HCT116 (cell line): ENCODE measurements around the gene FAF2. TPM values are rescaled to one million over a fixed set of nuclear protein-coding genes. Genes with fewer than 3 reads are reported as not detected.

Experiments used
- ATAC-seq: fragments of 200-7000 bp; cut with Tn5 transposase; 2 replicates; pipeline ENCODE4 v1.9.1; 2020; ENCODE audit warnings: mild to moderate bottlenecking, moderate library complexity
- BruUV-seq: library from RNA; stranded (reverse); fragments of 400-500 nt; replicated peaks from 2 replicates; lab custom pipeline; 2021; lab: Mats Ljungman, UMichigan
- CTCF ChIA-PET: fragments of 300-600 bp; sonication (Branson Sonifier 250); formaldehyde crosslinking; loops from one replicate; lab custom pipeline; 2021; ENCODE audit warnings: antibody characterized with exemption; lab: Charles Lee
- POLR2A ChIA-PET: fragments of 300-600, 350-600 bp; sonication (Branson Sonifier 250); formaldehyde crosslinking; loops from one replicate; lab custom pipeline; 2021; ENCODE audit warnings: antibody characterized with exemption; lab: Charles Lee
- RAD21 ChIA-PET, 2 experiments: fragments of 300-600 bp; sonication (Branson Sonifier 250); formaldehyde crosslinking; loops; one replicate each; lab custom pipeline; 2023; ENCODE audit warnings: low total read pairs in 2 of 2; ENCODE audit not compliant: uncharacterized antibody in 2 of 2, unreplicated experiment in 2 of 2, low non-redundant PET in 1 of 2; lab: Charles Lee
- DNase-seq: peaks from one replicate; pipeline ENCODE4 v3.0.0-alpha.2; 2010; ENCODE audit warnings: low read depth, low spot score
- H2AFZ ChIP-seq: fragments of 200-600 bp; shearing (Covaris generic), sonication (generic); 2 replicates; pipeline ENCODE4 v1.6.1; 2017; ENCODE audit warnings: low read depth, mixed run types, mixed read lengths, antibody characterized with exemption, low read length; ENCODE audit not compliant: poor library complexity, severe bottlenecking
- H3K27ac ChIP-seq: 2 replicates; pipeline ENCODE4 v1.5.1; 2012; ENCODE audit warnings: low read depth, low read length
- H3K27me3 ChIP-seq: fragments of 200-600 bp; sonication (generic); 2 replicates; pipeline ENCODE4 v1.6.1; 2016; ENCODE audit warnings: mixed run types, low read length, mixed read lengths; ENCODE audit not compliant: insufficient read depth
- H3K36me3 ChIP-seq, 2 experiments: fragments of 200-500 bp in 1 of 2; fragments of 200-600 bp in 1 of 2; sonication (Bioruptor generic) in 1 of 2; sonication (generic) in 1 of 2; 2 replicates each; pipeline versions ENCODE4 v1.5.1 to v1.6.1; 2014 to 2016; ENCODE audit warnings: low read length in 2 of 2, inconsistent platforms in 1 of 2, mixed read lengths in 1 of 2, mixed run types in 1 of 2; ENCODE audit not compliant: insufficient read depth in 2 of 2, control insufficient read depth in 1 of 2
- H3K4me1 ChIP-seq, 2 experiments: fragments of 200-600 bp in 1 of 2; sonication (generic) in 1 of 2; 2 replicates each; pipeline versions ENCODE4 v1.5.1 to v1.6.1; 2012 to 2017; ENCODE audit warnings: low read length in 2 of 2, inconsistent platforms in 1 of 2, mild to moderate bottlenecking in 1 of 2, mixed read lengths in 1 of 2, mixed run types in 1 of 2, moderate library complexity in 1 of 2; ENCODE audit not compliant: insufficient read depth in 2 of 2, control insufficient read depth in 1 of 2
- H3K4me2 ChIP-seq: fragments of 200-600 bp; sonication (generic); 2 replicates; pipeline ENCODE4 v1.6.1; 2017; ENCODE audit warnings: mixed run types, low read length, mixed read lengths
- H3K4me3 ChIP-seq, 2 experiments: fragments of 200-600 bp in 1 of 2; sonication (generic) in 1 of 2; replicated peaks in 1 of 2; 2 replicates each; pipeline ENCODE4 v1.5.1; 2011 to 2016; ENCODE audit warnings: low read length in 2 of 2, control low read depth in 1 of 2, low read depth in 1 of 2, mild to moderate bottlenecking in 1 of 2, mixed read lengths in 1 of 2, mixed run types in 1 of 2
- H3K79me2 ChIP-seq: fragments of 200-600 bp; sonication (generic); 2 replicates; pipeline ENCODE4 v1.6.1; 2017; ENCODE audit warnings: mild to moderate bottlenecking, mixed run types, low read length, moderate library complexity, mixed read lengths; ENCODE audit not compliant: insufficient read depth
- H3K9ac ChIP-seq: fragments of 200-600 bp; sonication (generic); 2 replicates; pipeline ENCODE4 v1.6.1; 2016; ENCODE audit warnings: low read length, mixed read lengths
- H3K9me2 ChIP-seq: fragments of 200-600 bp; sonication (generic), shearing (Covaris generic); 2 replicates; pipeline ENCODE4 v1.6.1; 2017; ENCODE audit warnings: mixed run types, mild to moderate bottlenecking, moderate library complexity; ENCODE audit not compliant: insufficient read depth
- H3K9me3 ChIP-seq, 2 experiments: fragments of 200-500 bp in 1 of 2; fragments of 200-600 bp in 1 of 2; sonication (Bioruptor generic) in 1 of 2; sonication (generic) in 1 of 2; 2 replicates each; pipeline ENCODE4 v1.6.1; 2014 to 2017; ENCODE audit warnings: low read length in 2 of 2, mixed read lengths in 2 of 2, inconsistent platforms in 1 of 2, low read depth in 1 of 2, mild to moderate bottlenecking in 1 of 2, mixed run types in 1 of 2, moderate library complexity in 1 of 2; ENCODE audit not compliant: control insufficient read depth in 1 of 2, insufficient read depth in 1 of 2
- H4K20me1 ChIP-seq: fragments of 200-600 bp; sonication (generic), shearing (Covaris generic); 2 replicates; pipeline ENCODE4 v1.6.1; 2017; ENCODE audit warnings: mixed run types, mild to moderate bottlenecking, moderate library complexity; ENCODE audit not compliant: insufficient read depth
- ATF3 ChIP-seq: IDR thresholded peaks from 2 replicates; pipeline ENCODE4 v1.6.1; 2012
- CEBPB ChIP-seq: IDR thresholded peaks from 2 replicates; pipeline ENCODE4 v1.6.1; 2012; ENCODE audit warnings: low read depth
- ELF1 ChIP-seq: IDR thresholded peaks from 2 replicates; pipeline ENCODE4 v1.6.1; 2012; ENCODE audit warnings: low read depth, borderline replicate concordance
- EZH2 ChIP-seq: fragments of 200-600 bp; sonication (generic); IDR thresholded peaks from 2 replicates; pipeline ENCODE4 v1.6.1; 2017; ENCODE audit warnings: antibody characterized with exemption, mixed run types
- EZH2phosphoT487 ChIP-seq: fragments of 200-600 bp; IDR thresholded peaks from 2 replicates; pipeline ENCODE4 v1.6.1; 2018; ENCODE audit warnings: antibody characterized with exemption, borderline replicate concordance
- FOSL1 ChIP-seq: IDR thresholded peaks from 2 replicates; pipeline ENCODE4 v1.6.1; 2012; ENCODE audit warnings: low read depth
- JUND ChIP-seq: IDR thresholded peaks from 2 replicates; pipeline ENCODE4 v1.6.1; 2012
- POLR2A ChIP-seq: IDR thresholded peaks from 2 replicates; pipeline ENCODE4 v1.7.0; 2011; ENCODE audit warnings: borderline replicate concordance; ENCODE audit not compliant: insufficient read depth, insufficient read length; ENCODE audit errors: extremely low read depth
- POLR2AphosphoS5 ChIP-seq: IDR thresholded peaks from 2 replicates; pipeline ENCODE4 v1.6.1; 2011; ENCODE audit warnings: mild to moderate bottlenecking, low read depth, low read length, moderate library complexity
- RAD21 ChIP-seq: IDR thresholded peaks from 2 replicates; pipeline ENCODE4 v1.6.1; 2012; ENCODE audit warnings: low read depth, mild to moderate bottlenecking
- REST ChIP-seq: IDR thresholded peaks from 2 replicates; pipeline ENCODE4 v1.6.1; 2012; ENCODE audit warnings: low read depth
- SIN3A ChIP-seq: IDR thresholded peaks from 2 replicates; pipeline ENCODE4 v1.6.1; 2012; ENCODE audit warnings: low read depth
- SRF ChIP-seq: IDR thresholded peaks from 2 replicates; pipeline ENCODE4 v1.6.1; 2012; ENCODE audit warnings: low read depth
- TCF7L2 ChIP-seq: IDR thresholded peaks from 2 replicates; pipeline ENCODE4 v1.7.0; 2011; ENCODE audit warnings: borderline replicate concordance, inconsistent platforms; ENCODE audit not compliant: insufficient read depth, insufficient read length; ENCODE audit errors: extremely low read depth
- YY1 ChIP-seq: IDR thresholded peaks from 2 replicates; pipeline ENCODE4 v1.6.1; 2011; ENCODE audit warnings: low read length, low read depth, moderate library complexity, mild to moderate bottlenecking; ENCODE audit not compliant: insufficient replicate concordance; ENCODE audit errors: extremely low read depth
- ZFX ChIP-seq: fragments of 450-650 bp; IDR thresholded peaks from 2 replicates; pipeline ENCODE4 v1.6.1; 2017
- ZNF274 ChIP-seq: fragments of 200-500 bp; sonication (Bioruptor generic); IDR thresholded peaks from 2 replicates; pipeline ENCODE4 v1.6.1; 2014; ENCODE audit warnings: mild to moderate bottlenecking, low read depth, low read length, inconsistent platforms
- intact Hi-C: fragments of 100-400 bp; cut with micrococcal nuclease; formaldehyde crosslinking; loops from 2 replicates; pipeline ENCODE4 v1.10.0; 2022
- total RNA-seq: library from RNA; stranded (reverse); gene quantifications from one replicate; pipeline ENCODE4 v1.2.1, GENCODE V29; 2021; ENCODE audit not compliant: unreplicated experiment
- TF ChIP-seq, protein P1 (sequence below): IDR thresholded peaks from 2 replicates; pipeline ENCODE4 v1.6.1; 2012
- TF ChIP-seq, protein P2 (sequence below): IDR thresholded peaks from 2 replicates; pipeline ENCODE4 v1.6.1; 2011; ENCODE audit warnings: mild to moderate bottlenecking, low read length, moderate library complexity; ENCODE audit not compliant: insufficient replicate concordance; ENCODE audit errors: extremely low read depth
- TF ChIP-seq, protein P3 (sequence below), 3 experiments: fragments of 200-600 bp in 1 of 3; sonication (generic) in 1 of 3; IDR thresholded peaks in 2 of 3; conservative IDR thresholded peaks in 1 of 3; 2 replicates each; pipeline ENCODE4 v1.5.1; 2012 to 2017; ENCODE audit warnings: low read depth in 2 of 3, low read length in 2 of 3, antibody characterized with exemption in 1 of 3, borderline replicate concordance in 1 of 3, control low read depth in 1 of 3, mild to moderate bottlenecking in 1 of 3, mixed read lengths in 1 of 3, mixed run types in 1 of 3, moderate library complexity in 1 of 3; ENCODE audit not compliant: insufficient read depth in 1 of 3

FAF2 gene
- total RNA-seq, 1 experiment from 2014 or later: 51.9 TPM

GRCh38 chr5:176501333-176501732 is 53.1 kb downstream of the FAF2 start:
- ChIA-PET RAD21 (no interaction called here), POLR2A (interaction anchor here (0.6 kb wide), 1 partner anchor 42 kb away, joined by 4 read pairs; no protein-coding TSS in a partner anchor), CTCF (no interaction called here)
- TF ChIP-seq EZH2 (no peak), ATF3 (no peak), YY1 (no peak), FOSL1 (no peak), SIN3A (no peak), JUND (no peak), RAD21 (no peak), EZH2phosphoT487 (no peak), ZFX (no peak), POLR2AphosphoS5 (no peak), CEBPB (no peak), REST (no peak), SRF (no peak), ZNF274 (no peak), TCF7L2 (no peak), POLR2A (no peak), ELF1 (no peak)
- TF ChIP-seq, protein P1, sequence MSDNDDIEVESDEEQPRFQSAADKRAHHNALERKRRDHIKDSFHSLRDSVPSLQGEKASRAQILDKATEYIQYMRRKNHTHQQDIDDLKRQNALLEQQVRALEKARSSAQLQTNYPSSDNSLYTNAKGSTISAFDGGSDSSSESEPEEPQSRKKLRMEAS: no peak
- TF ChIP-seq, protein P2, sequence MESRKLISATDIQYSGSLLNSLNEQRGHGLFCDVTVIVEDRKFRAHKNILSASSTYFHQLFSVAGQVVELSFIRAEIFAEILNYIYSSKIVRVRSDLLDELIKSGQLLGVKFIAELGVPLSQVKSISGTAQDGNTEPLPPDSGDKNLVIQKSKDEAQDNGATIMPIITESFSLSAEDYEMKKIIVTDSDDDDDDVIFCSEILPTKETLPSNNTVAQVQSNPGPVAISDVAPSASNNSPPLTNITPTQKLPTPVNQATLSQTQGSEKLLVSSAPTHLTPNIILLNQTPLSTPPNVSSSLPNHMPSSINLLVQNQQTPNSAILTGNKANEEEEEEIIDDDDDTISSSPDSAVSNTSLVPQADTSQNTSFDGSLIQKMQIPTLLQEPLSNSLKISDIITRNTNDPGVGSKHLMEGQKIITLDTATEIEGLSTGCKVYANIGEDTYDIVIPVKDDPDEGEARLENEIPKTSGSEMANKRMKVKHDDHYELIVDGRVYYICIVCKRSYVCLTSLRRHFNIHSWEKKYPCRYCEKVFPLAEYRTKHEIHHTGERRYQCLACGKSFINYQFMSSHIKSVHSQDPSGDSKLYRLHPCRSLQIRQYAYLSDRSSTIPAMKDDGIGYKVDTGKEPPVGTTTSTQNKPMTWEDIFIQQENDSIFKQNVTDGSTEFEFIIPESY: no peak
- TF ChIP-seq, protein P3, sequence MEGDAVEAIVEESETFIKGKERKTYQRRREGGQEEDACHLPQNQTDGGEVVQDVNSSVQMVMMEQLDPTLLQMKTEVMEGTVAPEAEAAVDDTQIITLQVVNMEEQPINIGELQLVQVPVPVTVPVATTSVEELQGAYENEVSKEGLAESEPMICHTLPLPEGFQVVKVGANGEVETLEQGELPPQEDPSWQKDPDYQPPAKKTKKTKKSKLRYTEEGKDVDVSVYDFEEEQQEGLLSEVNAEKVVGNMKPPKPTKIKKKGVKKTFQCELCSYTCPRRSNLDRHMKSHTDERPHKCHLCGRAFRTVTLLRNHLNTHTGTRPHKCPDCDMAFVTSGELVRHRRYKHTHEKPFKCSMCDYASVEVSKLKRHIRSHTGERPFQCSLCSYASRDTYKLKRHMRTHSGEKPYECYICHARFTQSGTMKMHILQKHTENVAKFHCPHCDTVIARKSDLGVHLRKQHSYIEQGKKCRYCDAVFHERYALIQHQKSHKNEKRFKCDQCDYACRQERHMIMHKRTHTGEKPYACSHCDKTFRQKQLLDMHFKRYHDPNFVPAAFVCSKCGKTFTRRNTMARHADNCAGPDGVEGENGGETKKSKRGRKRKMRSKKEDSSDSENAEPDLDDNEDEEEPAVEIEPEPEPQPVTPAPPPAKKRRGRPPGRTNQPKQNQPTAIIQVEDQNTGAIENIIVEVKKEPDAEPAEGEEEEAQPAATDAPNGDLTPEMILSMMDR (IDR thresholded peaks at IDR 0.05 in 2 of 3, conservative IDR thresholded peaks at IDR 0.05 in 1 of 3; ENCODE audit: borderline replicate concordance in 1 of 3, insufficient read depth in 1 of 3, low read depth in 2 of 3, low read length in 2 of 3): no peak
- Histone ChIP-seq H3K9me3 (no peaks in the 10 kb centered on the region), H3K36me3 (peaks cover 32 to 43% of the 10 kb centered on the region in 2 experiments), H2AFZ (no peak overlapping the region), H3K27me3 (no peaks in the 10 kb centered on the region), H3K4me2 (no peak overlapping the region), H3K79me2 (no peaks in the 10 kb centered on the region), H3K9me2 (no peaks in the 10 kb centered on the region), H4K20me1 (no peaks in the 10 kb centered on the region), H3K4me1 (peaks cover 0 to 10% of the 10 kb centered on the region in 2 experiments; a peak in 2 of 4 replicates), H3K4me3 (no peak overlapping the region), H3K27ac (no peak overlapping the region), H3K9ac (no peak overlapping the region)
- no TSS peak for BruUV-seq
- ATAC-seq (no peak), DNase-seq (no peak)
- intact Hi-C loops: no loop called here
